Measurements from ENCODE around the gene CCL11. TPM values are rescaled to one million over a fixed set of nuclear protein-coding genes. Genes with fewer than 3 reads are reported as not detected.
A peak's percentile ranks its signal among the peaks of the same experiment; 100 is the strongest.
"Not testable (repeated sequence)": the region's sequence is repeated elsewhere in the genome, so short reads cannot be mapped to it uniquely, and the experiment has no call there.

The CCL11 gene
- polyA plus RNA-seq, 2 of the 4 experiments (the other 2 are of a cell fraction) = not detected

DNA sequence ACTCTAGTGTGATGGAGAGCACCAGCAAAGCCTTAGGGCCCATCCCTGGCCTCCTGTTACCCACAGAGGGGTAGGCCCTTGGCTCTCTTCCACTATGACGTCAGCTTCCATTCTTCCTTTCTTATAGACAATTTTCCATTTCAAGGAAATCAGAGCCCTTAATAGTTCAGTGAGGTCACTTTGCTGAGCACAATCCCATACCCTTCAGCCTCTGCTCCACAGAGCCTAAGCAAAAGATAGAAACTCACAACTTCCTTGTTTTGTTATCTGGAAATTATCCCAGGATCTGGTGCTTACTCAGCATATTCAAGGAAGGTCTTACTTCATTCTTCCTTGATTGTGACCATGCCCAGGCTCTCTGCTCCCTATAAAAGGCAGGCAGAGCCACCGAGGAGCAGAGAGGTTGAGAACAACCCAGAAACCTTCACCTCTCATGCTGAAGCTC lies 33.5 kb downstream of the CCL11 start, which contains the start of gene CCL8:
Gene CCL8, plus strand, starts transcription at position 397 of the 445 bp plus-strand sequence. CDS start 67 bp downstream, outside the sequence.
- no peaks in the 10 kb centered on the region; the same call in 2 of the 3 replicates for H3K9me3 ChIP-seq
- no peak within 1 kb of the TSS for H3K4me3 ChIP-seq
- CTCF ChIA-PET = interaction anchor here (0.8 to 8.2 kb wide), 4 partner anchors 13 to 118 kb away, joined by 3 to 51 read pairs (median 4); no protein-coding TSS in a partner anchor
- POLR2A ChIA-PET = no interaction called here
- peak; percentile 93 for TF ChIP-seq MAFK (IDR thresholded peaks at IDR 0.05; ENCODE audit: partially characterized antibody)
- no peak for TF ChIP-seq NPAS2 (CRISPR knock-in tag; IDR thresholded peaks at IDR 0.05; ENCODE audit: borderline replicate concordance)
- H3K4me2 ChIP-seq = no peak within 1 kb of the TSS
- no peaks in the 10 kb centered on the region for H3K4me1 ChIP-seq
- DNase-seq (ENCODE audit: low read depth in 1 of 2, low spot score in 1 of 2) = no peak
- no peak for ATAC-seq
- no peak within 1 kb of the TSS for H3K27ac ChIP-seq
- 60% methylated on average over 2 of the region's 2 CpGs for WGBS (ENCODE audit: missing lambda C conversion rate)
- no peak for FAIRE-seq

DNA sequence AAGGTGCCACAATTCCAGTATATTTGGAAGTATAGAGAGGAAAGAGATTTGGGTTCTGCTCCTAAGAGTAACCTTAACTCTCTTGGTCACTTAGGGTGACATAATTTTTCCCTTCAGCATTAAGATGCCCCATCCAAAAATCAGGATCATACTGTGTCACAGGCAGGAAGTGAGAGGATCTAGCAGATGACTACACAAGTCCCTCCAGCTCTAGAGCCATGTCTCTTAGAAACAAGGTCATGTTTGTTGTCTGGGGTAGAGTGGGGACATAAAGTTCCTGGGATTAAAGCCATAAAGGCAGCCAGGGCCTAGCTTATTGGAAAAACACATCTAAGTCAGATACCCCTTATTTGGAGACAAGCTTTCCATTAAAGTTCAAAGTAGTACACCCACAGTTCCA lies 36.4 kb downstream of the CCL11 start:
- DNase-seq (ENCODE audit: low read depth in 1 of 2, low spot score in 1 of 2) (no peak), FAIRE-seq (no peak), ATAC-seq (no peak)
- Histone ChIP-seq H3K4me1 (no peaks in the 10 kb centered on the region), H3K27ac (no peak overlapping the region), H3K9me3 (peaks cover 6% of the 10 kb centered on the region; the same call in 1 of the 3 replicates), H3K4me2 (no peak overlapping the region), H3K4me3 (no peak overlapping the region)
- ChIA-PET POLR2A (no interaction called here), CTCF (interaction anchor here (0.6 to 8.2 kb wide), 5 partner anchors 11 to 121 kb away, joined by 3 to 51 read pairs (median 4); no protein-coding TSS in a partner anchor)
- TF ChIP-seq MYC (IDR thresholded peaks at IDR 0.05; ENCODE audit: borderline replicate concordance, low read length) = no peak
- TF ChIP-seq BHLHE40 (IDR thresholded peaks at IDR 0.05; ENCODE audit: low read depth, low read length) = no peak
- TF ChIP-seq, protein P1, sequence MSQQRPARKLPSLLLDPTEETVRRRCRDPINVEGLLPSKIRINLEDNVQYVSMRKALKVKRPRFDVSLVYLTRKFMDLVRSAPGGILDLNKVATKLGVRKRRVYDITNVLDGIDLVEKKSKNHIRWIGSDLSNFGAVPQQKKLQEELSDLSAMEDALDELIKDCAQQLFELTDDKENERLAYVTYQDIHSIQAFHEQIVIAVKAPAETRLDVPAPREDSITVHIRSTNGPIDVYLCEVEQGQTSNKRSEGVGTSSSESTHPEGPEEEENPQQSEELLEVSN (IDR thresholded peaks at IDR 0.05; ENCODE audit: borderline replicate concordance, low read depth) = no peak
- TF ChIP-seq CBX8 (IDR thresholded peaks at IDR 0.05) = no peak
- no peak for TF ChIP-seq EHMT2 (IDR thresholded peaks at IDR 0.05; ENCODE audit: low read depth)

DNA sequence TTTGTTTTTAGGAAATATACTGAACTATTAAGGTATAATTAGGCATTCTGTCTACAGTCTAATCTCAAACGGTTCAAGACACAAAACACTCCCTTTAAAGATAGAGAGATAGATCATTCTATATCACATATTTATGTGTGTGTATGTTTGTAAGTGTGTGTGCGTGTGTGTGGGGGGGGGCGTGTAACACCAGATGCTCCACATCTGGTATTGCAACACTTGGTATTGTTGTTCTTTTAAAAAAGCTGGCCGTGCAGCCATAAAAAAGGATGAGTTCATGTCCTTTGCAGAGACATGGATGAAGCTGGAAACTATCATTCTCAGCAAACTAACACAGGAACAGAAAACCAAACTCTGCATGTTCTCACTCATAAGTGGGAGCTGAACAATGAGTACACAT lies 42.0 kb downstream of the CCL11 start:
- 33% methylated on average over 4 of the region's 4 CpGs for whole genome bisulfite sequencing (ENCODE audit: missing lambda C conversion rate)

DNA sequence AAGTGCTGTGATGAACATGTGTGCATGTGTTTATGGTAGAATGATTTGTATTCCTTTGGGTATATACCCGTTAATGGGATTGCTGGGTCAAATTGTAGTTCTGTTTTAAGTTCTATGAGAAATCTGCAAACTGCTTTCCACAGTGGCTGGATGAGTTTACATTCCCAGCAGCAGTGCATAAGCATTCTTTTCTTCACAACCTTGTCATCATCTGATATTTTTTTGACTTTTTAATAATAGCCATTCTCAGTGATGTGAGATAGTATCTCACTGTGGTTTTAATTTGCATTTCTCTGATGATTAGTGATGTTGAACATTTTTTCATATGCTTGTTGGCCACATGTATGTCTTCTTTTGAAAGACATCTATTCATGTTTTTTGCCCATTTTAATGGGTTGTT lies 52.2 kb downstream of the CCL11 start:
- 2% methylated on average over 1 of the region's 1 CpG for WGBS (ENCODE audit: missing lambda C conversion rate)
- no peaks in the 10 kb centered on the region for H3K9me3 ChIP-seq
- H3K4me3 ChIP-seq = no peak overlapping the region
- no peak for FAIRE-seq
- no peak for ATAC-seq
- H3K4me2 ChIP-seq = no peak overlapping the region
- TF ChIP-seq POLR2A (IDR thresholded peaks at IDR 0.05; ENCODE audit: low read length) = no peak
- TF ChIP-seq, protein P2, sequence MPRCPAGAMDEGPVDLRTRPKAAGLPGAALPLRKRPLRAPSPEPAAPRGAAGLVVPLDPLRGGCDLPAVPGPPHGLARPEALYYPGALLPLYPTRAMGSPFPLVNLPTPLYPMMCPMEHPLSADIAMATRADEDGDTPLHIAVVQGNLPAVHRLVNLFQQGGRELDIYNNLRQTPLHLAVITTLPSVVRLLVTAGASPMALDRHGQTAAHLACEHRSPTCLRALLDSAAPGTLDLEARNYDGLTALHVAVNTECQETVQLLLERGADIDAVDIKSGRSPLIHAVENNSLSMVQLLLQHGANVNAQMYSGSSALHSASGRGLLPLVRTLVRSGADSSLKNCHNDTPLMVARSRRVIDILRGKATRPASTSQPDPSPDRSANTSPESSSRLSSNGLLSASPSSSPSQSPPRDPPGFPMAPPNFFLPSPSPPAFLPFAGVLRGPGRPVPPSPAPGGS (IDR thresholded peaks at IDR 0.05) = no peak
- TF ChIP-seq, protein P3, sequence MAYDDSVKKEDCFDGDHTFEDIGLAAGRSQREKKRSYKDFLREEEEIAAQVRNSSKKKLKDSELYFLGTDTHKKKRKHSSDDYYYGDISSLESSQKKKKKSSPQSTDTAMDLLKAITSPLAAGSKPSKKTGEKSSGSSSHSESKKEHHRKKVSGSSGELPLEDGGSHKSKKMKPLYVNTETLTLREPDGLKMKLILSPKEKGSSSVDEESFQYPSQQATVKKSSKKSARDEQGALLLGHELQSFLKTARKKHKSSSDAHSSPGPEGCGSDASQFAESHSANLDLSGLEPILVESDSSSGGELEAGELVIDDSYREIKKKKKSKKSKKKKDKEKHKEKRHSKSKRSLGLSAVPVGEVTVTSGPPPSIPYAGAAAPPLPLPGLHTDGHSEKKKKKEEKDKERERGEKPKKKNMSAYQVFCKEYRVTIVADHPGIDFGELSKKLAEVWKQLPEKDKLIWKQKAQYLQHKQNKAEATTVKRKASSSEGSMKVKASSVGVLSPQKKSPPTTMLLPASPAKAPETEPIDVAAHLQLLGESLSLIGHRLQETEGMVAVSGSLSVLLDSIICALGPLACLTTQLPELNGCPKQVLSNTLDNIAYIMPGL (CRISPR knock-in tag; IDR thresholded peaks at IDR 0.05; ENCODE audit: borderline replicate concordance) = no peak
- no peak for TF ChIP-seq EP300 (IDR thresholded peaks at IDR 0.05)
- TF ChIP-seq MAZ (IDR thresholded peaks at IDR 0.05; ENCODE audit: borderline replicate concordance, low read depth, low read length) = no peak
- TF ChIP-seq NFE2L2 (conservative IDR thresholded peaks at IDR 0.05; ENCODE audit: low read length) = no peak
- no peak for DNase-seq (ENCODE audit: low read depth in 1 of 2, low spot score in 1 of 2)
- no peak overlapping the region for H3K27ac ChIP-seq
- CTCF ChIA-PET = no interaction called here
- no peaks in the 10 kb centered on the region for H3K4me1 ChIP-seq
- POLR2A ChIA-PET = no interaction called here

More for the DNA sequence above, 42.0 kb downstream of the CCL11 start:
- H3K4me1 ChIP-seq; H3K27ac ChIP-seq; H3K9me3 ChIP-seq; H3K4me2 ChIP-seq; DNase-seq (ENCODE audit: low read depth in 1 of 2, low spot score in 1 of 2); H3K4me3 ChIP-seq; CTCF ChIA-PET; POLR2A ChIA-PET; ATAC-seq; FAIRE-seq: not testable (repeated sequence)

Other genes starting within 250 kb of the CCL11 start
- gene CCL2, start 30.5 kb upstream of the CCL11 start, polyA plus RNA-seq (2011; rRNA removed) = 17.6 and 25.9 TPM in 2 replicates
- 130 to 161 TPM (median 144 TPM) in 3 replicates for gene CCL2, start 30.5 kb upstream of the CCL11 start, polyA plus RNA-seq (2017; fragmentation: RNase III; extraction: RNeasy Plus Mini Kit Qiagen cat#74134 plus additional on column Dnase treatment)
- not detected in 2 replicates for gene CCL7, start 15.5 kb upstream of the CCL11 start, polyA plus RNA-seq (2011; rRNA removed)
- gene CCL7, start 15.5 kb upstream of the CCL11 start, polyA plus RNA-seq (2017; fragmentation: RNase III; extraction: RNeasy Plus Mini Kit Qiagen cat#74134 plus additional on column Dnase treatment) = 0.13 to 0.17 TPM in 2 of 3 replicates, not detected in the other
- not detected in 2 replicates for gene CCL8, start 33.7 kb downstream of the CCL11 start, polyA plus RNA-seq (2011; rRNA removed)
- not detected in 3 replicates for gene CCL8, start 33.7 kb downstream of the CCL11 start, polyA plus RNA-seq (2017; fragmentation: RNase III; extraction: RNeasy Plus Mini Kit Qiagen cat#74134 plus additional on column Dnase treatment)
- gene CCL13, start 70.7 kb downstream of the CCL11 start, polyA plus RNA-seq (2011; rRNA removed) = not detected in 2 replicates
- not detected in 3 replicates for gene CCL13, start 70.7 kb downstream of the CCL11 start, polyA plus RNA-seq (2017; fragmentation: RNase III; extraction: RNeasy Plus Mini Kit Qiagen cat#74134 plus additional on column Dnase treatment)
- gene CCL1, start 77.5 kb downstream of the CCL11 start, polyA plus RNA-seq (2011; rRNA removed) = not detected in 2 replicates
- not detected in 3 replicates for gene CCL1, start 77.5 kb downstream of the CCL11 start, polyA plus RNA-seq (2017; fragmentation: RNase III; extraction: RNeasy Plus Mini Kit Qiagen cat#74134 plus additional on column Dnase treatment)

Measured in A549 (cell line).